Fibroblast of upper back skin (primary cell): ENCODE measurements around the gene OGA.
A peak's percentile ranks its signal among the peaks of the same experiment; 100 is the strongest.
"Not testable (repeated sequence)": the region's sequence is repeated elsewhere in the genome, so short reads cannot be mapped to it uniquely, and the experiment has no call there.

ENCODE experiments used
- DNase-seq: peaks from one replicate; pipeline ENCODE4 v3.0.0-alpha.2; 2013

OGA gene

GRCh38 chr10:101793526-101793925 lies 24.7 kb downstream of the OGA start:
- no peak for DNase-seq

- DNase-seq = no peak
These were observed 28.6 kb downstream of the OGA start for GRCh38 chr10:101789686-101790085.

GRCh38 chr10:101789231-101789630 lies 29.0 kb downstream of the OGA start:
- DNase-seq = not testable (repeated sequence)

GRCh38 chr10:101785801-101786200 lies 32.4 kb downstream of the OGA start:
- DNase-seq = no peak

- no peak for DNase-seq
These were observed 33.7 kb downstream of the OGA start for GRCh38 chr10:101784558-101784957.

- DNase-seq = peak; percentile 5
These were observed 34.5 kb downstream of the OGA start for GRCh38 chr10:101783736-101784118.

GRCh38 chr10:101782811-101783735 lies 35.2 kb downstream of the OGA start, which contains the start of gene NPM3:
TSS of gene NPM3 (minus strand) at chr10:101783446. CDS start at chr10:101783390, 56 bp downstream.
- peak; percentile 78 for DNase-seq

GRCh38 chr10:101781984-101782810 lies 36.0 kb downstream of the OGA start:
- no peak for DNase-seq

- no peak for DNase-seq
These were observed 36.6 kb downstream of the OGA start for GRCh38 chr10:101781655-101781983.

- peak; percentile 57 for DNase-seq
These were observed 37.2 kb downstream of the OGA start for GRCh38 chr10:101780818-101781654.

- DNase-seq = no peak
These were observed 37.9 kb downstream of the OGA start for GRCh38 chr10:101780187-101780817.

- peak; percentile 52 for DNase-seq
These were observed 38.6 kb downstream of the OGA start for GRCh38 chr10:101779544-101780186.

- DNase-seq = peak; percentile 5
These were observed 39.3 kb downstream of the OGA start for GRCh38 chr10:101778781-101779543.

- no peak for DNase-seq
These were observed 40.0 kb downstream of the OGA start for GRCh38 chr10:101778151-101778780.

GRCh38 chr10:101777619-101778145 lies 40.6 kb downstream of the OGA start:
- DNase-seq = no peak

GRCh38 chr10:101776161-101776817 lies 42.0 kb downstream of the OGA start:
- no peak for DNase-seq

- no peak for DNase-seq
These were observed 42.7 kb downstream of the OGA start, which contains the start of gene FGF8 for GRCh38 chr10:101775273-101776160. TSS of gene FGF8 (minus strand) at chr10:101776114. CDS start at chr10:101775900, 214 bp downstream.

GRCh38 chr10:101774589-101775272 lies 43.5 kb downstream of the OGA start:
- DNase-seq = no peak
